DOHH2 (cell line): Measurements from ENCODE around the gene RIMBP2.

Experiments
- H3F3A ChIP-seq: fragments of 200-600 bp; sonication (generic), shearing (Covaris generic); 2 replicates; pipeline ENCODE4 v1.6.0; 2016; ENCODE audit warnings: antibody characterized with exemption, mild to moderate bottlenecking; ENCODE audit not compliant: control insufficient read depth, insufficient read depth
- H3K27ac ChIP-seq: fragments of 200-600 bp; sonication (generic); 2 replicates; pipeline ENCODE4 v1.5.1; 2014; ENCODE audit warnings: low read depth, mild to moderate bottlenecking, low read length, moderate library complexity
- H3K27me3 ChIP-seq: fragments of 200-600 bp; sonication (generic); 2 replicates; pipeline ENCODE4 v1.6.1; 2014; ENCODE audit warnings: mild to moderate bottlenecking, low read length, mixed read lengths; ENCODE audit not compliant: control insufficient read depth
- H3K36me3 ChIP-seq: fragments of 200-600 bp; sonication (generic); 2 replicates; pipeline ENCODE4 v1.6.1; 2014; ENCODE audit warnings: mild to moderate bottlenecking, low read length, moderate library complexity, mixed read lengths; ENCODE audit not compliant: control insufficient read depth
- H3K4me1 ChIP-seq: fragments of 200-600 bp; sonication (generic); 2 replicates; pipeline ENCODE4 v1.6.1; 2014; ENCODE audit warnings: mild to moderate bottlenecking, low read length, mixed read lengths; ENCODE audit not compliant: control insufficient read depth
- H3K4me2 ChIP-seq: fragments of 200-600 bp; sonication (generic); 2 replicates; pipeline ENCODE4 v1.6.0; 2014; ENCODE audit warnings: mild to moderate bottlenecking, low read length, moderate library complexity
- H3K4me3 ChIP-seq: fragments of 200-600 bp; sonication (generic); 2 replicates; pipeline ENCODE4 v1.5.1; 2014; ENCODE audit warnings: mild to moderate bottlenecking, low read length, mixed read lengths
- H3K79me2 ChIP-seq: fragments of 200-600 bp; sonication (generic); 2 replicates; pipeline ENCODE4 v1.6.1; 2014; ENCODE audit warnings: mild to moderate bottlenecking, low read length, mixed read lengths; ENCODE audit not compliant: control insufficient read depth
- H3K9me2 ChIP-seq: fragments of 200-600 bp; sonication (generic); replicated peaks from 2 replicates; pipeline ENCODE4 v1.6.1; 2014; ENCODE audit warnings: mild to moderate bottlenecking, low read length, mixed read lengths; ENCODE audit not compliant: control insufficient read depth
- H3K9me3 ChIP-seq: fragments of 200-600 bp; sonication (generic); 2 replicates; pipeline ENCODE4 v1.6.1; 2014; ENCODE audit warnings: antibody characterized with exemption, low read length, mixed read lengths; ENCODE audit not compliant: control insufficient read depth, insufficient read depth
- H4K20me1 ChIP-seq: fragments of 200-600 bp; sonication (generic); 2 replicates; pipeline ENCODE4 v1.6.0; 2014; ENCODE audit warnings: low read depth, mild to moderate bottlenecking, antibody characterized with exemption, low read length, moderate library complexity; ENCODE audit not compliant: control insufficient read depth, insufficient read depth
- EZH2phosphoT487 ChIP-seq: fragments of 200-600 bp; sonication (generic); IDR thresholded peaks from 2 replicates; pipeline ENCODE4 v1.6.1; 2017; ENCODE audit warnings: borderline replicate concordance, mild to moderate bottlenecking, antibody characterized with exemption, low read length, moderate library complexity, mixed read lengths
- TF ChIP-seq, protein P1 (sequence below): fragments of 200-600 bp; sonication (generic); IDR thresholded peaks from one replicate; pipeline ENCODE4 v1.5.1; 2014; ENCODE audit warnings: antibody characterized with exemption, mild to moderate bottlenecking, low read depth, low read length; ENCODE audit not compliant: poor library complexity, severe bottlenecking

RIMBP2 gene

DNA sequence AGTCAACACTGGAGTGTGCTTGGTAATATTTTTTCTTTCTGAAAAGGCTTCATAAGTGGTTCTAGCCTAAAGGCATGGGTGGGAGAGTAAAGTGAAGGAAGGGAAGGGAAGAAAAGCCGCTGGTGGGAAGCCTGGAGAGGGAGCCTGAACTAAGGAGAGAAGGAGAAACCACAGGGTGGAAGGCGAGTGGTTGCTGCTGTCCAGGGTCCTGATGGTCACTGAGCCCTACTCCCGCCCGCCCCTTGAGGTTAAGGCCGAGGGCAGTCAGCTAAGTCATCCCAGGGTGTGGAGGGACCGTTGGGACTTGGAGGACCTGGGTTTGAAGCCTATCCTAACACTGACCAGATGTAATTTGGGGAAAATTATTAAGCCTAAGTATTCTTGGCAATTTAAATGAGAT is 189.3 kb downstream of the RIMBP2 start:
- Histone ChIP-seq H3K4me1 (no peaks in the 10 kb centered on the region), H3K79me2 (no peaks in the 10 kb centered on the region), H3K9me2 (no peaks in the 10 kb centered on the region), H3K9me3 (no peaks in the 10 kb centered on the region), H3K36me3 (no peaks in the 10 kb centered on the region), H3K27me3 (no peaks in the 10 kb centered on the region), H3K4me2 (no peak overlapping the region), H3F3A (no peaks in the 10 kb centered on the region), H4K20me1 (no peaks in the 10 kb centered on the region), H3K27ac (no peak overlapping the region), H3K4me3 (no peak overlapping the region)
- TF ChIP-seq, protein P1, sequence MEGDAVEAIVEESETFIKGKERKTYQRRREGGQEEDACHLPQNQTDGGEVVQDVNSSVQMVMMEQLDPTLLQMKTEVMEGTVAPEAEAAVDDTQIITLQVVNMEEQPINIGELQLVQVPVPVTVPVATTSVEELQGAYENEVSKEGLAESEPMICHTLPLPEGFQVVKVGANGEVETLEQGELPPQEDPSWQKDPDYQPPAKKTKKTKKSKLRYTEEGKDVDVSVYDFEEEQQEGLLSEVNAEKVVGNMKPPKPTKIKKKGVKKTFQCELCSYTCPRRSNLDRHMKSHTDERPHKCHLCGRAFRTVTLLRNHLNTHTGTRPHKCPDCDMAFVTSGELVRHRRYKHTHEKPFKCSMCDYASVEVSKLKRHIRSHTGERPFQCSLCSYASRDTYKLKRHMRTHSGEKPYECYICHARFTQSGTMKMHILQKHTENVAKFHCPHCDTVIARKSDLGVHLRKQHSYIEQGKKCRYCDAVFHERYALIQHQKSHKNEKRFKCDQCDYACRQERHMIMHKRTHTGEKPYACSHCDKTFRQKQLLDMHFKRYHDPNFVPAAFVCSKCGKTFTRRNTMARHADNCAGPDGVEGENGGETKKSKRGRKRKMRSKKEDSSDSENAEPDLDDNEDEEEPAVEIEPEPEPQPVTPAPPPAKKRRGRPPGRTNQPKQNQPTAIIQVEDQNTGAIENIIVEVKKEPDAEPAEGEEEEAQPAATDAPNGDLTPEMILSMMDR = no peak
- TF ChIP-seq EZH2phosphoT487 = no peak

DNA sequence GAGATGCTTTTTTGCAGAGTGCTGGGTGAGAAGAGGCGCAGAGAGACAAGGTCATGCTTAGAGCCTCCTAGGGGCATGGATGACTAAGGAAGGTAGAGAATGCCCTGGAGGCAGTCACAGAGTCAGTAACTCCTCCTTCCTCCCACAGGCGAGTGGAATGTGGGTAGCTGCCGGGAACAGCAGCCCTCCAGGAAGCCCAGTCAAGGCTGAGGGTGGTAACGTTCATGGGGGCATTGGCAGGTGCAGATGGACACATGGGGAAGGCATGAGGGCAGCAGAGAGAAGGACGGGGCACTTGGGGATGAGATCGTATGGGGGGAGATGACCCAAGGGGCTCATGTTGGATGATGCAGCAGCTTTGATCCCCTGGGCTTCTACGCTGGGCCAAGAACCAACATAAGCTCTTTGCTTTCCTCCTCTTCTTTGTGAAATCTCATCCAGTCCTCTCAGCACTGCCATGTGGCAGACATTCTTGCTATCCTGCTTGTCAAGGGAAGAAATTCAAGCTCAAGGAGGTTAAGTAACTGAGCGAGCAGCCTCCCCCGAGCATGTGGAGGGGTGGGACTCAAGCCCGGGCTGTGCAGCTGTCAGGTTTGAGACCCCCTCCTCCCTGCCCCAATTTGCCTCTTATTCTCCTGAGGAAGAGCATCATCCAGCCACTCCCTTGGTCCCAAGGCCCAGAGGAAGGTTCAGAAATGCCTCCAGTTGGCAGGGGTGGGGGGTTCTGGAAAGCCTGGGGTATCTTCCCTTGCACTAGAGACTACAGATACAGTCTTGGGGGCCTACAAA is 190.5 kb downstream of the RIMBP2 start:
- H3K9me3 ChIP-seq = no peaks in the 10 kb centered on the region
- no peaks in the 10 kb centered on the region for H3K27me3 ChIP-seq
- no peak overlapping the region for H3K4me3 ChIP-seq
- H3K9me2 ChIP-seq = no peaks in the 10 kb centered on the region
- no peak overlapping the region for H3K27ac ChIP-seq
- no peaks in the 10 kb centered on the region for H3K4me1 ChIP-seq
- H3F3A ChIP-seq = no peaks in the 10 kb centered on the region
- H4K20me1 ChIP-seq = no peaks in the 10 kb centered on the region
- no peaks in the 10 kb centered on the region for H3K36me3 ChIP-seq
- no peaks in the 10 kb centered on the region for H3K79me2 ChIP-seq
- H3K4me2 ChIP-seq = no peak overlapping the region
- TF ChIP-seq, protein P1 = no peak
- TF ChIP-seq EZH2phosphoT487 = no peak

DNA sequence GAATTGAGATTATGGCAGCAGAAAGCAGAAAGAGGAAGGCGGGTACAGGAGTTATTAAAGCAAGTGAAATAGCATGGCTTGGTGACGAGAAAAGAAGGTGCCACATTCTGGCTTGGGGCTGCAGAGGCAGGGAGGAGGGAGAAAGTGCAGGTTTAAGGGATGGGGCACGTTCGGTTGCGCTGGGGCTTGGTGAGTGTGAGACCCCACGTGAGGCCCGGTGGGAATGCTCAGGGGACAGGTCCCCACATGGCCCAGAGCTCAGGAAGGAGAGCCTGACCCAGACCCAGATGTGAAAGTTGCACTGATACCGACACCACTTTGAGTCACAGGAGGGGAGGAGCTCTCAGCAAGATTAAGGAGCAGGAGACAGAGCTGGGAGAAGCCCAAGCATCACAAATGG is 191.3 kb downstream of the RIMBP2 start:
- Histone ChIP-seq H3K27ac (no peak overlapping the region), H3K79me2 (no peaks in the 10 kb centered on the region), H3K36me3 (no peaks in the 10 kb centered on the region), H3K9me3 (no peaks in the 10 kb centered on the region), H3K27me3 (no peaks in the 10 kb centered on the region), H3K9me2 (no peaks in the 10 kb centered on the region), H4K20me1 (no peaks in the 10 kb centered on the region), H3K4me1 (no peaks in the 10 kb centered on the region), H3K4me3 (no peak overlapping the region), H3K4me2 (no peak overlapping the region), H3F3A (no peaks in the 10 kb centered on the region)
- no peak for TF ChIP-seq EZH2phosphoT487
- TF ChIP-seq, protein P1 = no peak
